Hair follicular keratinocyte (primary cell): Measurements from ENCODE around the gene DENND2D. TPM values are rescaled to one million over a fixed set of nuclear protein-coding genes. Genes with fewer than 3 reads are reported as not detected.

Experiments used
- total RNA-seq: library from RNA; depleted of rRNA; stranded (reverse); fragments of >200 nt; gene quantifications from 2 replicates; pipeline ENCODE4 v1.2.3, GENCODE V29; 2015

Gene DENND2D
- total RNA-seq: 22.6 and 22.7 TPM in 2 replicates

DNA sequence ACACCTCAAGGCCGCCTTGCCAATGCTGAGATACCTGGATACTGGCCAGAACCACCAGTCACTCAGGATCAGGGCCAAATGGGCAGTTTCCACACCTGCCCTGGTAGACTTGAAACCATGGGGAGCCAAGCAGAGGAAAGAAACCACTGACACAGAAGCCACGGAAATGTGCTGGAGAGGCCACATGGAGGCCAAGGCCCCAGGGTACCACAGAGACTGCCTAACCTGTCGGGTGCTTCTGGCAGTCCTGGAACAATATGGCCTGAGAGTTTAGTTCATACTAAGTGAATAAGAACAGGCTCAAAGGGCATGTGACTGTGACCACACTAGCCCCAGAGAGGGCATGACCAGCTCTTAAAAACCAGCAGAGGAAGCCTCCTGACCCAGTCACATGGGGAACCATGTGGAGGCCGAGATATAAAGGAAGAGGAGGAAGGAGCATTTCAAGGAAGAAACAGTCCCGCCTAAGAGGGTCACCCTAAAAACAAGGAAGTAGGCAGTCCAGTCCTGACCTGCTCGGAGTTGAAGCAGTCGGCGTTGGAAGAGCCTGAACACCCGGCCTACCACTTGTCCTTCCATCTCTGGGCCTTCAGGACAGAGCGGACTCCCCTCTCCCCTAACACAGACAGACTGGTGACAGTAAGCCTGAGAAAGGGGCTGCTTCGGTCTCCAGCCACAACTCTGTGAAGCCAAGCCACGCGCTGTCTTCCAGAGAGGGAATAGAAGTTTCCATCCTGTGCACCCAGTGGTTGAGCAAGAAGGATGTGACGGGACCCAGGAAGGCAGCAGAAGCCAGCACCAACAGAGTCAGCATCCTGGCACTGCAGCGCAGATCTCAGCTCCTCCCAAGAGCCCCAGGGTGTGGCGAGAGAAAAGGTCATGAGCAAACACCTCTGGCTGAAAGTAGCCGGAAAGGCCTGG lies at the start of gene DENND2D:
Gene DENND2D (minus strand): TSS at position 766 of the 921 bp plus-strand sequence. CDS start 187 bp downstream, at position 579.

GRCh38 chr1:111227434-111227833 lies 27.0 kb upstream of the DENND2D start, which contains the start of gene CHI3L2:
CHI3L2 (plus strand) TSS chr1:111227713; CDS start chr1:111227730, 17 bp downstream.

DNA sequence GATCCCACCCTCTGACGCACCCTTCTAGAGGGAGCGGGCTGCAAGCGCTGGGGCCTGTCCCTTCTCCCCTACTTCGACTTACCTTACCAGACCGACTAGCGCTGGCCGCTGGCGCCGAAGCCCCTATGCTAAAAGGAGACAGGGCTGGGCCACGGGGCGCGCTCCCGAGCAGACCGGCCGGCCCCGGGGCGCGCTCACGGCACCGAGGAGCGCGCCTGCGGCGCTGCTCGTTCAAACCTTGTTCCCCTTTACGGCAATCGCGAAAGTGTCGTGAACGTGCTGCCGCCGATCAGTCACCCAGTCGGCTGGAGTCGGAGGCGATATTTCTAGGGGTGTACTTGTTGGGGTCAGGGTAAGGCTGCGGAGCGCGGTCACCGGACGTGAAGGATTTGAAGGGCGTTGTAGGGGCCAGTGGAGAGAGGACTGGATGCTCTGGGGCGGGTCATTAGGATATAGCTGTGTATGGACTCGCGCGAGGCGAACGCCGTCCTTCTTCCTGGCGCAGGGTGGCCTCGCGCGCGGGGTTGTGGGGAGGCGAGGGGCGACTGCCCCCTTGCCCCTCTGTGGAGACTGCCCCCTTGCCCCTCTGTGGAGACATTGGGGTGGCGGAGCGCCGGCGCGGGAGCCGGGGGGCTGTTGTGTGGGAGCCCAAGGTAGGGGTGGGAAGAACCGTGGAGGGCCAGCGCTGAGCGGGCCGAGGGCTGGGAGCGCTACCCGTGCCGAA lies 60.3 kb downstream of the DENND2D start, which contains the start of the genes CEPT1 and DRAM2:
Gene CEPT1 (plus strand): TSS at position 268 of the 724 bp plus-strand sequence. CDS start 7,492 bp downstream, outside the sequence.
Gene DRAM2 (minus strand): TSS at position 138 of the 724 bp plus-strand sequence. CDS start 8,539 bp downstream, outside the sequence.

Other genes with a start within 250 kb of the DENND2D start
- gene LRIF1, start 236.7 kb downstream of the DENND2D start, total RNA-seq: 11.2 and 18.7 TPM in 2 replicates
- 42.0 and 72.0 TPM in 2 replicates for gene DRAM2, start 60.6 kb downstream of the DENND2D start, total RNA-seq
- gene CEPT1, start 60.4 kb downstream of the DENND2D start, total RNA-seq: 30.9 and 37.5 TPM in 2 replicates
- not detected in 2 replicates for gene CHI3L2, start 27.1 kb upstream of the DENND2D start, total RNA-seq
- not detected in 2 replicates for gene CHIA, start 90.2 kb upstream of the DENND2D start, total RNA-seq
- gene OVGP1, start 227.1 kb upstream of the DENND2D start, total RNA-seq: 0.11 and 0.16 TPM in 2 replicates
- gene WDR77, start 248.6 kb upstream of the DENND2D start, total RNA-seq: 42.6 and 66.7 TPM in 2 replicates
- gene ATP5PB, start 248.8 kb upstream of the DENND2D start, total RNA-seq: 351 and 383 TPM in 2 replicates